Choroid plexus epithelial cell (primary cell): Measurements from ENCODE around the gene RBP7.

Experiments
- DNase-seq: peaks from one replicate; pipeline ENCODE4 v3.0.0-alpha.2; 2010; ENCODE audit warnings: low read depth
- H3K4me3 ChIP-seq: 2 replicates; pipeline ENCODE4 v1.5.1; 2011; ENCODE audit warnings: low read depth, mild to moderate bottlenecking, control low read depth, low read length, moderate library complexity
- TF ChIP-seq, protein P1 (sequence below): conservative IDR thresholded peaks from 2 replicates; pipeline ENCODE4 v1.5.1; 2011; ENCODE audit warnings: low read depth, mild to moderate bottlenecking, control low read depth, inconsistent platforms, low read length, moderate library complexity

RBP7 gene

DNA sequence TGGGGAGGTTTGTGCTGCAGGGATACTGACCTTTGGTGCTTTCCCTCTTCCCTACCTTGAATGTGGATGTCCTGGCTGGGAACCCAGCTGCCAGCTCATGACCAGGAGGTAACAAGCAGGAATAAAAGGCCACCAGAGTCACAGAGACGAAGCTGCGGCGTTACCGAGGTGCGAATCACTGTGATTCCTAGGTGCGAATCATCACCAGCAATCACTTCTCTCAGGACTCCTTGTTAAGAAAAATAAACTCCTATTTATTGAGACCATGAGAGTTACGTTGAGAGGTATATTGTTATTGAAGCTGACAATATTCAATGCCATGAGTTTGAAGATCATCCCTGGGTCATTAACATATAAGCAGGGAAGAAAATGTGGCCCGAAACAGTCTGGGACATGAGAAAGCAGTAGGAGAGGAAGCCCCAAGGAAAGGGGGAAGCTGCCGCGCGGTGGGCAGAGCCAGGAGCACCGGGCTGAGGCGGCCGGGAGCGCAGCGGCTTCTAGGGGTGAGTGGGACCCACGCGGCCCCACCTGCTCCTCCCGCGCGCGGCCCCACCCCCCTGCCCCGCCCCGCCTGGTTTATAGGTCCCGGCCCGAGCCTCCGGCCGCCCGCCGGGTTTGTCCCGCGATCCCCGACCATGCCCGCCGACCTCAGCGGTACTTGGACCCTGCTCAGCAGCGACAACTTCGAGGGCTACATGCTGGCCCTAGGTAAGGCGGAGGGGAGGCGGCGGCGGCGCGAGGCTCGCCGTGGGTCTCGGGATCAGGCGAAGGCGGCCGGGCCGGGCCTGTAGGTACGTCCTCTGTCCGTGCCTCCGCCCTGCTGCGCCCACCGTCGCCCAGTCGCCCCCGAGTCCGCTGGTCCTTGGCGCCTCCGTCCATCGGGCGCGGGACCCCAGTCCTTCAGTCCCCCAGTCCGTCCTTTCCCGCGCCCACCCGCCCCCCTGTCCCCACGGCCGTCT, at the start of gene RBP7:
TSS of gene RBP7 (plus strand) at position 605 of the 959 bp plus-strand sequence. CDS start at position 636, 31 bp downstream.
- DNase-seq, result no peak
- TF ChIP-seq, protein P1, sequence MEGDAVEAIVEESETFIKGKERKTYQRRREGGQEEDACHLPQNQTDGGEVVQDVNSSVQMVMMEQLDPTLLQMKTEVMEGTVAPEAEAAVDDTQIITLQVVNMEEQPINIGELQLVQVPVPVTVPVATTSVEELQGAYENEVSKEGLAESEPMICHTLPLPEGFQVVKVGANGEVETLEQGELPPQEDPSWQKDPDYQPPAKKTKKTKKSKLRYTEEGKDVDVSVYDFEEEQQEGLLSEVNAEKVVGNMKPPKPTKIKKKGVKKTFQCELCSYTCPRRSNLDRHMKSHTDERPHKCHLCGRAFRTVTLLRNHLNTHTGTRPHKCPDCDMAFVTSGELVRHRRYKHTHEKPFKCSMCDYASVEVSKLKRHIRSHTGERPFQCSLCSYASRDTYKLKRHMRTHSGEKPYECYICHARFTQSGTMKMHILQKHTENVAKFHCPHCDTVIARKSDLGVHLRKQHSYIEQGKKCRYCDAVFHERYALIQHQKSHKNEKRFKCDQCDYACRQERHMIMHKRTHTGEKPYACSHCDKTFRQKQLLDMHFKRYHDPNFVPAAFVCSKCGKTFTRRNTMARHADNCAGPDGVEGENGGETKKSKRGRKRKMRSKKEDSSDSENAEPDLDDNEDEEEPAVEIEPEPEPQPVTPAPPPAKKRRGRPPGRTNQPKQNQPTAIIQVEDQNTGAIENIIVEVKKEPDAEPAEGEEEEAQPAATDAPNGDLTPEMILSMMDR, result no peak
- H3K4me3 ChIP-seq, result peak within 1 kb of the TSS; percentile 36

DNA sequence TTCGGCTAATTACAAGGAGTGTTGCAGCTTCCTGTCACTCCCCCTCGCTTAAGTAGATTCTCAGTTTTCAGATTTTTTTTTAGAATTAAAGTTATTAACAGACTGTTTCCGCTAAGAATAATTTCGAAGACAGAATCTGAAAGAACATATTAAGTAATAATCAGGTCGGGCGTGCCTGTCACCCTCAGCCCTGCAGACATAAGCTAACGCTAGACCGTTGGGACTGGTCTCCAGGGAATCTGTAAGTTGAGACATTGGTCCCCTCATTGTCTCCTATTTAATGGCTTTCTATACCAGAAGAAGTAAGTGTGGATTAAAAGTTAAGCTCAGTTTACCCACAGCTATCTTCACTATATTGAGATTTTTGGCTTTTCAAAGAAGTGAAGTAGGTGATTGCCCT, 39.3 kb upstream of the RBP7 start:
- no peak for DNase-seq
- TF ChIP-seq, protein P1, result no peak
- H3K4me3 ChIP-seq, result no peak overlapping the region

DNA sequence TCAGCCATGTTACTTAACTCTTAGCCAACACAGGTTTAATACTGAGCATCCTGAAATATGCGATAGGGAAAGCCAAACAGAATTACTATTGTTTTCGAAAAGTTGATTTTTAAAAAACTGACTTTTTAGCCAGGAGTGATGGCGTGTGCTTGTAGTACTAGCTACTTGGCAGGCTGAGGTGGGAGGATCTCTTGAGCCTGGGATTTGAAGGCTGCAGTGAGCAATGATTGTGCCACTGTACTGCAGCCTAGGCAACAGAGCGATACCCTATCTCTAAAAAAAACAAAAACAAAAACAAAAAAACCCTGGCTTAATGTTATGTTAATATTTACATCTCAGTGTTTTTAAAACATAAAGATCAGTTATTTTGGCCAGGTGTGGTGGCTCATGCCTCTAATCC, 37.0 kb upstream of the RBP7 start:
- DNase-seq, result no peak
- TF ChIP-seq, protein P1, result no peak
- H3K4me3 ChIP-seq, result no peak overlapping the region

DNA sequence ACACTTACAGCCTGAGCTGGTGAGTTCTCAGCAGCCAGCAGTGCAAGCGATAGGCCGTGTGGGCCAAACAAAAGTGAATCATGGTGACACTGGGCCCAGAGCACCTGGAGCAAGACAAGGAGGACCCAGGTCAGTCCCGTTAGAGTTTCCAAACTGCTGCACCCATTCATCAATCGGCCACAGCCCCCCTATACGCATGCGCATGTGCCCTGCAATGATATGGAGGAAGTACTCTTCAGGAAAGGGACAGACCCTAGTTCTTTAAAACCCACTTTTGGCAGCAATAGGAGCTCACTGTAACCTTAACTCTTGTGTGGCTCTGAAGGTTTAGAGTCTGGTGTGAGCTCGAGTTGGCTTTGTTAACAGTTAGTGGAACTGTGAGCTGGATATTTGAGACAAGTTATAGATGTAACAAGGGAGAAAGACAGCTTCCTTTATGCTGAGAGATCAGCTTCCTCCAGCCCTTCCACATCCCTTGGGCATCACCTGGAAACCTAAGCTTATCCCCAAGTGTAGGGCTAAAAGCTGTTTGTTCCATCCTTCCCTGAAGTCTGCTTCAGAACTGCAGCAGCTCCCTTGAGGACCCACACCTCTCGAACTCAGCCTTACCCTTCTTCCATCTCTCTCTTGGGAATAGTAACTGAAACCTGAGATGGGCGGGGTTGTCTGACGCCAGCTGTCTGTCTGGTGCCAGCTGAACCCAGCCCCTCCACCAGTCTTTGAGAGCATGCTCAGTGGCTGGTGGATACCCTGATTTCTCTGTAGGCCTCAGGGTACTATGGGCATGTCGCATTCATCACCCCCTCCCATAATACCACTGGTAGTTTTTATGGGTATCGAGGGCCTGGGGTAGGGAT, 36.1 kb upstream of the RBP7 start:
- no peak overlapping the region for H3K4me3 ChIP-seq
- TF ChIP-seq, protein P1, result no peak
- peak; percentile 35 for DNase-seq

DNA sequence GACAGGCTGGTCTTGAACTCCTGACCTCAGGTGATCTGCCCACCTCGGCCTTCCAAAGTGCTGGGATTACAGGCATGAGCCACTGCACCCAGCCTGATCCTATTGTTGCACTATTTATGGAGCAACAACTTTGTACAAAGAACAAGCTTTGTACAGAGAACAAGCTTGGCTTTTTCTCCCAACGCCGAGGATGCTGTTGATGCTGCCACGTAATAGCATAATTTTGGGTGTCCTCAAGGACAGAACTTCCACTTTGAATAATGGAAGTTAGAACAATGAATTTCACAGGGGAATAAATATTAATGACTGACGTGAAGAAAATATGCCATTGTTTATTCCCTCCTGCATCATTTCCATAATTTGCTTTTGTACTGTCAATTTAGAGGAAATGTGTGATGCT, 12.8 kb upstream of the RBP7 start:
- TF ChIP-seq, protein P1, result no peak
- H3K4me3 ChIP-seq, result no peak overlapping the region
- DNase-seq, result no peak

DNA sequence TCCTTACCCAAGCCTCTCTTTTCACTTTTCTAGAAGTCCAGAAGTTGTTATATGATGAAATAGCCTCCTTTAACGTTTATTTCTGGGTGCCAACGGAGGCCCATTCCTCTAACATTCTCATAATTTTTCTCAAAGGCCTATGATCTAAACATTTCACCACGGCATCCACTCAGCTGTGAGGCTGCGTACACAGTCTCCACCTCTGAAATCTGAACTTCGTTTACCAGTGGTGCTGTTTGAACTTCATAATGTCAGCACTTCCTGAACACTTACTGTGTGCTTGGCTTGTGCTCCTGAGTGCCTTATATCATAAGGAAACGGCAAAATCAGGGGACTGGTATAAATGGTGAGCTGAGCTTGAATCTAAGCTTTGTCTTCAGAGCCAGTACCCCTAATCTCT, 12.0 kb upstream of the RBP7 start:
- peak; percentile 77 for DNase-seq

More for the DNA sequence above, 12.0 kb upstream of the RBP7 start:
- no peak overlapping the region for H3K4me3 ChIP-seq
- TF ChIP-seq, protein P1, result no peak
